Astrocyte (in vitro differentiated cells and primary cell): ENCODE results near the gene SSTR5. TPM values are rescaled to one million over a fixed set of nuclear protein-coding genes. Genes with fewer than 3 reads are reported as not detected.
"Not testable (repeated sequence)": the region's sequence is repeated elsewhere in the genome, so short reads cannot be mapped to it uniquely, and the experiment has no call there.

Source experiments
- DNase-seq: peaks from one replicate; pipeline ENCODE4 v3.0.0-alpha.2; 2010; ENCODE audit warnings: low read depth
- FAIRE-seq: peaks from 2 replicates; lab custom pipeline; 2011; peaks lifted over from hg19 to GRCh38; lab: Jason Lieb, UNC
- H2AFZ ChIP-seq: 2 replicates; pipeline ENCODE4 v1.6.0; 2012; ENCODE audit warnings: low read depth, low read length, inconsistent platforms
- H3K27ac ChIP-seq: 2 replicates; pipeline ENCODE4 v1.5.1; 2011; ENCODE audit warnings: low read depth, low read length, inconsistent platforms
- H3K27me3 ChIP-seq: 2 replicates; pipeline ENCODE4 v1.6.0; 2011; ENCODE audit warnings: low read length, inconsistent platforms; ENCODE audit not compliant: insufficient read depth
- H3K36me3 ChIP-seq: 2 replicates; pipeline ENCODE4 v1.5.1; 2011; ENCODE audit warnings: low read length, inconsistent platforms; ENCODE audit not compliant: insufficient read depth
- H3K4me1 ChIP-seq: 2 replicates; pipeline ENCODE4 v1.5.1; 2011; ENCODE audit warnings: low read length, inconsistent platforms; ENCODE audit not compliant: insufficient read depth
- H3K4me2 ChIP-seq: 2 replicates; pipeline ENCODE4 v1.6.0; 2012; ENCODE audit warnings: low read length, inconsistent platforms
- H3K4me3 ChIP-seq: 2 replicates; pipeline ENCODE4 v1.5.1; 2011; ENCODE audit warnings: low read depth, mild to moderate bottlenecking, low read length, inconsistent platforms; ENCODE audit not compliant: insufficient read depth
- H3K79me2 ChIP-seq: 2 replicates; pipeline ENCODE4 v1.6.0; 2012; ENCODE audit warnings: mild to moderate bottlenecking, low read length, inconsistent platforms; ENCODE audit not compliant: insufficient read depth
- H3K9ac ChIP-seq: 2 replicates; pipeline ENCODE4 v1.6.0; 2012; ENCODE audit warnings: mild to moderate bottlenecking, low read length, inconsistent platforms
- H3K9me3 ChIP-seq: 2 replicates; pipeline ENCODE4 v1.5.1; 2012; ENCODE audit warnings: low read depth, mild to moderate bottlenecking, low read length, inconsistent platforms; ENCODE audit not compliant: insufficient read depth
- H4K20me1 ChIP-seq: 2 replicates; pipeline ENCODE4 v1.6.0; 2012; ENCODE audit warnings: low read length, inconsistent platforms; ENCODE audit not compliant: insufficient read depth
- H3K27ac Mint-ChIP-seq: one replicate; pipeline ENCODE4 v1.8.0; 2021; ENCODE audit warnings: mild to moderate bottlenecking, mixed read lengths; ENCODE audit not compliant: unreplicated experiment
- H3K27me3 Mint-ChIP-seq: one replicate; pipeline ENCODE4 v1.8.0; 2021; ENCODE audit warnings: low read depth, mixed read lengths; ENCODE audit not compliant: unreplicated experiment
- H3K36me3 Mint-ChIP-seq: one replicate; pipeline ENCODE4 v1.8.0; 2021; ENCODE audit warnings: low read depth, mixed read lengths; ENCODE audit not compliant: unreplicated experiment
- H3K4me1 Mint-ChIP-seq: one replicate; pipeline ENCODE4 v1.8.0; 2021; ENCODE audit warnings: low read depth, mixed read lengths; ENCODE audit not compliant: unreplicated experiment
- H3K4me3 Mint-ChIP-seq: one replicate; pipeline ENCODE4 v1.8.0; 2021; ENCODE audit warnings: mild to moderate bottlenecking, moderate library complexity, mixed read lengths; ENCODE audit not compliant: unreplicated experiment
- H3K9me3 Mint-ChIP-seq: one replicate; pipeline ENCODE4 v1.8.0; 2021; ENCODE audit warnings: mild to moderate bottlenecking, mixed read lengths; ENCODE audit not compliant: unreplicated experiment
- CTCF ChIP-seq: IDR thresholded peaks from 2 replicates; pipeline ENCODE4 v1.5.1; 2011; ENCODE audit warnings: low read depth, mild to moderate bottlenecking, inconsistent platforms, low read length, moderate library complexity; ENCODE audit not compliant: insufficient read depth
- EZH2 ChIP-seq: IDR thresholded peaks from 2 replicates; pipeline ENCODE4 v1.6.1; 2012; ENCODE audit warnings: mild to moderate bottlenecking, low read length, inconsistent platforms; ENCODE audit not compliant: insufficient read depth
- total RNA-seq: library from RNA; stranded (reverse); gene quantifications from 2 replicates; pipeline ENCODE4 v1.2.1, GENCODE V29; 2021

Gene SSTR5
- total RNA-seq, 1 donor from 2014 or later, result not detected

DNA sequence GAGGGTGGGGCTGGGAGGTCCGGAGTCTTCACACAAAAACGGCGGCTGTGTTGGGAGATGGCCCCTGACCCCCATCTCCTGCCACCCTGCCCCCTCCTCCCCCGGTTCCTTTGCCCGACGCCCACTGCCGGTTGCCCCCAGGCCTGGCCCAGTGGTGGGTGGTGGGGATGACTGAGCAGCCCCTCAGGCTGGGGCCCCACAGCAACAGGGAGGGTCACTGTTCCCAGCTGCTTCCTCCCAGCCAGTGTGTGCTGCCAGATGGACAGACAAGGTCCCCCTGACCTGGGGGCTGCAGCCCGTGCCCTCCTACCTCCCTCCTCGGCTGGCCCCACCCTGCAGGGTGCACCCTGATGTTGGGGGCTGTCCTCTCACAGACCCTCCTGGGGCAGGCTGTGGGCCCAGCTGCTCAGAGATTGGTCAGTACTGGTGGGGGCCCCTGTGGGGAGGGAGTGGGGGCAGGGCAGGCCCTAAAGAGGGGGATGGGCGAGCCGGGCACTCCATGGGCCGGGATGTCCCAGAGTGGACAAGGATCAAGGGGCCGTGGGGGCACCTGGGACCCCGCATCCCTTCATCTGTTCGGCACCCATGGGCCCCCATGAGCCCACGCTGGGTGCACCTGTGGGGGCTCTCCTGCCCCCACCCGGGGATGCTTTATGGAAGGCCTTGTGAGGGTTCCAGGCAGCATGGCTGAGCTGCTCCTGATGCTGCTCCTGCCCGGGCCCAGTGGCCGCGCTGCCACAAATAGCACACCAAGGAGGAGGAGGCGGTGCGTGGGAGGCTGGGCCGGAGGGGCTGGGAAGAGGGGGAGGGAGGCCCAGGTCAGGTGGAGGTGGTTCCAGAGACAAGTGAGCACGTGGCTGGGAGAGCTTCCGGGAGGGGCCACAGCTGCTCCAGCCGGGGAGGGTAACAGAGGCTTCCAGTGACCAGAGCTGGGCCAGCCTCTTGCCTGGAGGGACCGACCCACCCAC lies 18.4 kb downstream of the SSTR5 start:
- H3K4me3 Mint-ChIP-seq, result no peak overlapping the region

GRCh38 chr16:1091992-1092552 lies 19.5 kb downstream of the SSTR5 start:
- no peaks in the 10 kb centered on the region for H3K79me2 ChIP-seq
- Mint-ChIP-seq H3K27me3 (peaks cover 6% of the 10 kb centered on the region), H3K4me1 (no peaks in the 10 kb centered on the region), H3K36me3 (no peaks in the 10 kb centered on the region), H3K9me3 (no peaks in the 10 kb centered on the region), H3K4me3 (no peak overlapping the region), H3K27ac (no peak overlapping the region)
- H3K4me2 ChIP-seq, result no peak overlapping the region
- H4K20me1 ChIP-seq, result no peaks in the 10 kb centered on the region
- no peak overlapping the region for H3K9ac ChIP-seq
- no peaks in the 10 kb centered on the region for H3K4me1 ChIP-seq
- peaks cover 8% of the 10 kb centered on the region for H3K27me3 ChIP-seq
- FAIRE-seq (no peak), DNase-seq (no peak)
- H3K9me3 ChIP-seq, result no peaks in the 10 kb centered on the region
- H3K36me3 ChIP-seq, result no peaks in the 10 kb centered on the region
- TF ChIP-seq EZH2 (no peak), CTCF (no peak)
- no peak overlapping the region for H3K4me3 ChIP-seq
- H2AFZ ChIP-seq, result no peak overlapping the region
- H3K27ac ChIP-seq, result no peak overlapping the region

More for the DNA sequence above, 18.4 kb downstream of the SSTR5 start:
- peaks cover 6% of the 10 kb centered on the region for H3K27me3 Mint-ChIP-seq
- H3K4me1 ChIP-seq, result no peaks in the 10 kb centered on the region
- no peaks in the 10 kb centered on the region for H3K4me1 Mint-ChIP-seq
- FAIRE-seq (no peak), DNase-seq (no peak)
- H3K4me3 ChIP-seq, result no peak overlapping the region
- H2AFZ ChIP-seq, result no peak overlapping the region
- H3K36me3 Mint-ChIP-seq, result no peaks in the 10 kb centered on the region
- no peak overlapping the region for H3K27ac Mint-ChIP-seq
- H3K79me2 ChIP-seq, result no peaks in the 10 kb centered on the region
- no peaks in the 10 kb centered on the region for H3K36me3 ChIP-seq
- peaks cover 1% of the 10 kb centered on the region for H3K9me3 Mint-ChIP-seq
- H3K4me2 ChIP-seq, result no peak overlapping the region
- H3K9ac ChIP-seq, result no peak overlapping the region
- peaks cover under 1% of the 10 kb centered on the region for H3K9me3 ChIP-seq
- no peak overlapping the region for H3K27ac ChIP-seq
- no peaks in the 10 kb centered on the region for H4K20me1 ChIP-seq
- H3K27me3 ChIP-seq, result peaks cover 8% of the 10 kb centered on the region
- TF ChIP-seq CTCF (no peak), EZH2 (no peak)

DNA sequence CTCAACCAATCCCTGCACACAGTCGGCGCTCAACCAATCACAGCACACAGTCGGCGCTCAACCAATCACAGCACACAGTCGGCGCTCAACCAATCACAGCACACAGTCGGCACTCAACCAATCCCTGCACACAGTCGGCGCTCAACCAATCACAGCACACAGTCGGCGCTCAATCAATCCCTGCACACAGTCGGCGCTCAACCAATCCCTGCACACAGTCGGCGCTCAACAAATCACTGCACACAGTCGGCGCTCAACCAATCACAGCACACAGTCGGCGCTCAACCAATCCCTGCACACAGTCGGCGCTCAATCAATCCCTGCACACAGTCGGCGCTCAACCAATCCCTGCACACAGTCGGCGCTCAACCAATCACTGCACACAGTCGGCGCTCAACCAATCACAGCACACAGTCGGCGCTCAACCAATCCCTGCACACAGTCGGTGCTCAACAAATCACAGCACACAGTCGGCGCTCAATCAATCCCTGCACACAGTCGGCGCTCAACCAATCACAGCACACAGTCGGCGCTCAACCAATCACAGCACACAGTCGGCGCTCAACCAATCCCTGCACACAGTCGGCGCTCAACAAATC lies 20.2 kb downstream of the SSTR5 start:
- not testable (repeated sequence) for H3K9me3 Mint-ChIP-seq, H3K79me2 ChIP-seq, FAIRE-seq, H3K4me3 ChIP-seq, H3K27ac ChIP-seq, H3K27me3 Mint-ChIP-seq, H3K4me1 ChIP-seq, H3K9ac ChIP-seq, H2AFZ ChIP-seq, H4K20me1 ChIP-seq, H3K4me3 Mint-ChIP-seq, DNase-seq, H3K36me3 Mint-ChIP-seq, H3K4me2 ChIP-seq, H3K27ac Mint-ChIP-seq, H3K4me1 Mint-ChIP-seq, H3K9me3 ChIP-seq, H3K27me3 ChIP-seq, H3K36me3 ChIP-seq
